ENCODE data around the gene CAPN2.

CAPN2 gene

GRCh38 chr1:223713546-223714420 lies 1.4 kb downstream of the CAPN2 start:
- CTCF ChIA-PET: interaction anchor here (0.6 to 1.1 kb wide), 2 partner anchors 10 to 29 kb away, joined by 3 to 5 read pairs; no protein-coding TSS in a partner anchor
- no peak for TF ChIP-seq ZNF146 (tag by site-specific recombination; IDR thresholded peaks at IDR 0.05)
- TF ChIP-seq ZBTB48 (tag by site-specific recombination; IDR thresholded peaks at IDR 0.05): 0 out of 2 replicates have a peak, but pooled peaks have one; percentile 17
- no peak for TF ChIP-seq CTCF (tag by site-specific recombination; IDR thresholded peaks at IDR 0.05)
- TF ChIP-seq ZNF544 (tag by site-specific recombination; IDR thresholded peaks at IDR 0.05): no peak
- no peak for TF ChIP-seq ZNF214 (tag by site-specific recombination; IDR thresholded peaks at IDR 0.05; ENCODE audit: borderline replicate concordance)
- TF ChIP-seq ZNF548 (tag by site-specific recombination; IDR thresholded peaks at IDR 0.05): no peak
- TF ChIP-seq YY2 (tag by site-specific recombination; IDR thresholded peaks at IDR 0.05): no peak
- no peak for TF ChIP-seq TSHZ1 (tag by site-specific recombination; IDR thresholded peaks at IDR 0.05; ENCODE audit: borderline replicate concordance)
- TF ChIP-seq KLF9 (tag by site-specific recombination; IDR thresholded peaks at IDR 0.05; ENCODE audit: low read depth): no peak
- no peak for TF ChIP-seq ZNF335 (tag by site-specific recombination; conservative IDR thresholded peaks at IDR 0.05)
- no peak for TF ChIP-seq BCL11B (tag by site-specific recombination; IDR thresholded peaks at IDR 0.05; ENCODE audit: low read depth)
- TF ChIP-seq ZNF302 (tag by site-specific recombination; IDR thresholded peaks at IDR 0.05; ENCODE audit: low read depth): no peak
- no peak for TF ChIP-seq ZNF341 (tag by site-specific recombination; IDR thresholded peaks at IDR 0.05; ENCODE audit: low read depth)
- peak; percentile 37 for TF ChIP-seq ZNF600 (tag by site-specific recombination; IDR thresholded peaks at IDR 0.05)
- no peak for TF ChIP-seq ZNF280C (tag by site-specific recombination; IDR thresholded peaks at IDR 0.05)
- no peak for TF ChIP-seq ZNF311 (tag by site-specific recombination; IDR thresholded peaks at IDR 0.05; ENCODE audit: borderline replicate concordance)
- TF ChIP-seq IKZF3 (tag by site-specific recombination; IDR thresholded peaks at IDR 0.05): peak; percentile 31; the same call in 1 of the 2 replicates
- TF ChIP-seq ZNF324 (tag by site-specific recombination; IDR thresholded peaks at IDR 0.05): no peak
- no peak for TF ChIP-seq ZNF169 (tag by site-specific recombination; IDR thresholded peaks at IDR 0.05)
- TF ChIP-seq EGR2 (tag by site-specific recombination; IDR thresholded peaks at IDR 0.05; ENCODE audit: low read depth): no peak
- TF ChIP-seq, protein P1, sequence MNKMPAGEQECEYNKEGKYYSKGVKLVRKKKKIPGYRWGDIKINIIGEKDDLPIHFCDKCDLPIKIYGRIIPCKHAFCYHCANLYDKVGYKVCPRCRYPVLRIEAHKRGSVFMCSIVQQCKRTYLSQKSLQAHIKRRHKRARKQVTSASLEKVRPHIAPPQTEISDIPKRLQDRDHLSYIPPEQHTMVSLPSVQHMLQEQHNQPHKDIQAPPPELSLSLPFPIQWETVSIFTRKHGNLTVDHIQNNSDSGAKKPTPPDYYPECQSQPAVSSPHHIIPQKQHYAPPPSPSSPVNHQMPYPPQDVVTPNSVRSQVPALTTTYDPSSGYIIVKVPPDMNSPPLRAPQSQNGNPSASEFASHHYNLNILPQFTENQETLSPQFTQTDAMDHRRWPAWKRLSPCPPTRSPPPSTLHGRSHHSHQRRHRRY (tag by site-specific recombination; IDR thresholded peaks at IDR 0.05): no peak
- TF ChIP-seq ZBTB10 (tag by site-specific recombination; IDR thresholded peaks at IDR 0.05): no peak
- TF ChIP-seq, protein P2, sequence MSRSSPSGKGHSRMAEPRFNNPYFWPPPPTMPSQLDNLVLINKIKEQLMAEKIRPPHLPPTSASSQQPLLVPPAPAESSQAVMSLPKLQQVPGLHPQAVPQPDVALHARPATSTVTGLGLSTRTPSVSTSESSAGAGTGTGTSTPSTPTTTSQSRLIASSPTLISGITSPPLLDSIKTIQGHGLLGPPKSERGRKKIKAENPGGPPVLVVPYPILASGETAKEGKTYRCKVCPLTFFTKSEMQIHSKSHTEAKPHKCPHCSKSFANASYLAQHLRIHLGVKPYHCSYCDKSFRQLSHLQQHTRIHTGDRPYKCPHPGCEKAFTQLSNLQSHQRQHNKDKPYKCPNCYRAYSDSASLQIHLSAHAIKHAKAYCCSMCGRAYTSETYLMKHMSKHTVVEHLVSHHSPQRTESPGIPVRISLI (tag by site-specific recombination; IDR thresholded peaks at IDR 0.05): no peak
- TF ChIP-seq ZNF174 (tag by site-specific recombination; IDR thresholded peaks at IDR 0.05): no peak

More at GRCh38 chr1:223713546-223714420, 1.4 kb downstream of the CAPN2 start:
- Histone ChIP-seq H3K27ac (ENCODE audit: extremely low read depth, low read depth, low read length) (peak overlapping the region; percentile 95), H3K4me3 (ENCODE audit: low read depth, low read length) (peak overlapping the region; percentile 86), H3K36me3 (ENCODE audit: control insufficient read depth in 2 of 2, insufficient read depth in 1 of 2, low read length in 2 of 2) (peaks cover under 1 to 22% of the 10 kb centered on the region in 2 experiments; a peak in 1 of 3 replicates), H3K4me1 (ENCODE audit: control insufficient read depth, insufficient read depth, low read length) (peaks cover 37% of the 10 kb centered on the region), H3K9me3 (ENCODE audit: control insufficient read depth, insufficient read depth, low read depth, low read length) (no peaks in the 10 kb centered on the region)
- POLR2A ChIA-PET: interaction anchor here (0.6 kb wide), 2 partner anchors 12 to 347 kb away, joined by 3 to 4 read pairs; no protein-coding TSS in a partner anchor

Data from HEK293 (cell line).